GM12878 (cell line): Measurements from ENCODE around the gene ADCY10. TPM values are rescaled to one million over a fixed set of nuclear protein-coding genes. Genes with fewer than 3 reads are reported as not detected.

Experiments
- ASH2L ChIP-seq: fragments of 300-600, 200-600 bp; sonication (generic); IDR thresholded peaks from 2 replicates; pipeline ENCODE4 v1.6.1; 2017; ENCODE audit warnings: low read depth, mild to moderate bottlenecking, borderline replicate concordance
- CREB1 ChIP-seq: IDR thresholded peaks from 2 replicates; pipeline ENCODE4 v1.6.1; 2012; ENCODE audit warnings: low read depth, mild to moderate bottlenecking, inconsistent platforms
- KDM1A ChIP-seq: fragments of 200-600 bp; sonication (generic); IDR thresholded peaks from 2 replicates; pipeline ENCODE4 v1.6.1; 2016; ENCODE audit warnings: borderline replicate concordance
- MXI1 ChIP-seq: fragments of 150-350 bp; IDR thresholded peaks from 2 replicates; pipeline ENCODE4 v1.6.1; 2011; ENCODE audit warnings: low read depth, mild to moderate bottlenecking, inconsistent platforms, low read length, improper control_type of control experiment
- NFXL1 ChIP-seq: fragments of 450-650 bp; IDR thresholded peaks from 2 replicates; pipeline ENCODE4 v1.6.1; 2017; ENCODE audit warnings: antibody characterized with exemption, mild to moderate bottlenecking, borderline replicate concordance
- ZNF622 ChIP-seq: fragments of 450-650 bp; IDR thresholded peaks from 2 replicates; pipeline ENCODE4 v1.6.1; 2017; ENCODE audit warnings: mild to moderate bottlenecking, inconsistent platforms
- polyA plus RNA-seq, 11 experiments: library from polyadenylated mRNA; depleted of rRNA in 4 of 11; unstranded in 6 of 11; stranded (reverse) in 5 of 11; fragments of >200 nt; fragmentation: Nextera tagmentation in 4 of 11; fragmentation: Illumina TruSeq in 1 of 11; extraction: Ambion mirVana in 4 of 11; extraction: Trizol in 1 of 11; gene quantifications; 1 replicate in 1 of 11; 2 replicates in 10 of 11; pipeline versions ENCODE4 v1.2.1 to v1.2.3, GENCODE V29; 2011 to 2016; ENCODE audit warnings: inconsistent platforms in 2 of 11, missing spikeins in 2 of 11, low read depth in 1 of 11
- total RNA-seq, 4 experiments: library from RNA; depleted of rRNA in 3 of 4; stranded (reverse); fragments of >200 nt in 3 of 4; fragmentation: Illumina TruSeq in 1 of 4; extraction: Trizol in 1 of 4; gene quantifications; 2 replicates each; pipeline versions ENCODE4 v1.2.1 to v1.2.3, GENCODE V29; 2013 to 2021
- TF ChIP-seq, protein P1 (sequence below): fragments of 450-650 bp; IDR thresholded peaks from 2 replicates; pipeline ENCODE4 v1.6.1; 2017; ENCODE audit warnings: mild to moderate bottlenecking, moderate library complexity

The ADCY10 gene
- total and polyA plus RNA-seq, 10 of the 15 experiments (the other 5 are each of a cell fraction or from before 2014, with no cell fraction given), result 0.13 to 0.22 TPM; not detected in 8

DNA sequence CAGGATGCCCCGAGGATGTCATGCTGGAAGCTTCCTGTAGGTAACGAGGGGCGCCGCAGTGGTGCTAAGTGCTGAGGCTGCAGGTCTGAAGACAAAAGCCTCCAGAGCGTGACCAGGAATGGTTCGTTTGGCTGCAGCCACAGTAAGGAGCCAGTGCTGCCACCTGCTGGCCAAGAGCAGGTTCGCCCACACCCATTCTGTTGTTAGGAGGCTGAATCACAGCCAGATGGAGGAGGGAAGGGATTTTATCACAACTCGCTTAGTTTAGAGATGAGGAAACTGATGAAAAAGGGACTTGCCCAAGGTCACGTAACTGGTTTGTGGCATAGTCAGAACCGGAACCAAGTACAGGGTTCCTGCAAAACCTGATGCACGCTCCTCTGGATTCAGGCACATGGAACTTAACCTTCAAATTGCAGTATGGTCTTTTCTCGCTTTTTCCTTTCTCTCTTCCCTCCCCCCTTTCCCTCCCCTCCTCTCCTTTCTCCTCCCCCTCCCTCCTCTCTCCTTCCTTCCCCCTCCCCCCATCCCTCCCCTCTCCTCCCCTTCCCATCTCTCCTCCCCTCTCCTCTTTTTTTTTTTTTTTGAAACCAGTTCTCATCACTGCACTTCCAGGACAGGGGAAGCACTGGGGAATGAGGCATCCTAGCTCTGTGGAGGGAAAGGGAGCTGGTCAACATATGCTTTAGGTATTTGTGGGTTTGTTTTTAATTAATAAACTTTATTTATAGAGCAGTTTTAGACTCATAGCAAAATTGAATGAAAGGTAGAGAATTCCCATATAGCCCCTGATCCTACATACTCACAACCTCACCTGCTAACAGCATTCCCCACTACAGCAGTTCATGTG is 110.4 kb downstream of the ADCY10 start (continued):
- TF ChIP-seq ASH2L (no peak), MXI1 (no peak; the same call in 1 of the 2 replicates), KDM1A (no peak), NFXL1 (no peak), ZNF622 (no peak), CREB1 (no peak)
- TF ChIP-seq, protein P1, sequence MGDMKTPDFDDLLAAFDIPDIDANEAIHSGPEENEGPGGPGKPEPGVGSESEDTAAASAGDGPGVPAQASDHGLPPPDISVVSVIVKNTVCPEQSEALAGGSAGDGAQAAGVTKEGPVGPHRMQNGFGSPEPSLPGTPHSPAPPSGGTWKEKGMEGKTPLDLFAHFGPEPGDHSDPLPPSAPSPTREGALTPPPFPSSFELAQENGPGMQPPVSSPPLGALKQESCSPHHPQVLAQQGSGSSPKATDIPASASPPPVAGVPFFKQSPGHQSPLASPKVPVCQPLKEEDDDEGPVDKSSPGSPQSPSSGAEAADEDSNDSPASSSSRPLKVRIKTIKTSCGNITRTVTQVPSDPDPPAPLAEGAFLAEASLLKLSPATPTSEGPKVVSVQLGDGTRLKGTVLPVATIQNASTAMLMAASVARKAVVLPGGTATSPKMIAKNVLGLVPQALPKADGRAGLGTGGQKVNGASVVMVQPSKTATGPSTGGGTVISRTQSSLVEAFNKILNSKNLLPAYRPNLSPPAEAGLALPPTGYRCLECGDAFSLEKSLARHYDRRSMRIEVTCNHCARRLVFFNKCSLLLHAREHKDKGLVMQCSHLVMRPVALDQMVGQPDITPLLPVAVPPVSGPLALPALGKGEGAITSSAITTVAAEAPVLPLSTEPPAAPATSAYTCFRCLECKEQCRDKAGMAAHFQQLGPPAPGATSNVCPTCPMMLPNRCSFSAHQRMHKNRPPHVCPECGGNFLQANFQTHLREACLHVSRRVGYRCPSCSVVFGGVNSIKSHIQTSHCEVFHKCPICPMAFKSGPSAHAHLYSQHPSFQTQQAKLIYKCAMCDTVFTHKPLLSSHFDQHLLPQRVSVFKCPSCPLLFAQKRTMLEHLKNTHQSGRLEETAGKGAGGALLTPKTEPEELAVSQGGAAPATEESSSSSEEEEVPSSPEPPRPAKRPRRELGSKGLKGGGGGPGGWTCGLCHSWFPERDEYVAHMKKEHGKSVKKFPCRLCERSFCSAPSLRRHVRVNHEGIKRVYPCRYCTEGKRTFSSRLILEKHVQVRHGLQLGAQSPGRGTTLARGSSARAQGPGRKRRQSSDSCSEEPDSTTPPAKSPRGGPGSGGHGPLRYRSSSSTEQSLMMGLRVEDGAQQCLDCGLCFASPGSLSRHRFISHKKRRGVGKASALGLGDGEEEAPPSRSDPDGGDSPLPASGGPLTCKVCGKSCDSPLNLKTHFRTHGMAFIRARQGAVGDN, result no peak
